ENCODE results near the gene PRKCA. TPM values are rescaled to one million over a fixed set of nuclear protein-coding genes. Genes with fewer than 3 reads are reported as not detected.

Gene PRKCA
- total and polyA plus RNA-seq, 9 donors: 9.1 to 67.6 (median 37.2) TPM

DNA sequence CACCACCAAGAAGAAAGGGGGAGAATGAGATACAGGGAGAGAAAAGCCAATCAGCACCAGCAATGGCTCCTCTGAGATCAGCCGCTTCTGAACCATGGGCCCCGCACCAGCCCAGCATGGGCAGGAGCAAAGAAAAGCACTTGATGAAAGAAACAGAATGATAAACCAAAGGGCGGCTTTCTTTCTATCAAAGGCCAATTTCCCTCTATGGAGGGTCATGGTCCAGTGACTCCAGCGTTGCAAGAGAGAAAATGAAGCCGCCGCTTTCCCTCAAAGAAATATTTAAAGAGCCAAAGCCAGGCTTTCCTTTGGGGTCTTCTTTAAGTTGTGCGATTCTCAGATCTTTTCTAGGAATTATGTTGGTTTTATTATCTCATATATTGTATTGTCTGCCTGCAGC is 447.7 kb downstream of the PRKCA start:
- no peaks in the 10 kb centered on the region for H3K36me3 ChIP-seq
- no peak overlapping the region for H3K4me3 ChIP-seq
- H3K4me1 ChIP-seq (ENCODE audit: insufficient read depth): peaks cover 5% of the 10 kb centered on the region
- no peaks in the 10 kb centered on the region for H3K27me3 ChIP-seq
- TF ChIP-seq CTCF (IDR thresholded peaks at IDR 0.05): no peak
- 94 to 98% (median 94%) methylated on average over 7 of the region's 7 CpGs for WGBS, 3 donors
- no peaks in the 10 kb centered on the region for H3K9me3 ChIP-seq
- intact Hi-C loops (cut with DNase I): no loop called here
- no peak overlapping the region for H3K27ac ChIP-seq
- DNase-seq: no peak

DNA sequence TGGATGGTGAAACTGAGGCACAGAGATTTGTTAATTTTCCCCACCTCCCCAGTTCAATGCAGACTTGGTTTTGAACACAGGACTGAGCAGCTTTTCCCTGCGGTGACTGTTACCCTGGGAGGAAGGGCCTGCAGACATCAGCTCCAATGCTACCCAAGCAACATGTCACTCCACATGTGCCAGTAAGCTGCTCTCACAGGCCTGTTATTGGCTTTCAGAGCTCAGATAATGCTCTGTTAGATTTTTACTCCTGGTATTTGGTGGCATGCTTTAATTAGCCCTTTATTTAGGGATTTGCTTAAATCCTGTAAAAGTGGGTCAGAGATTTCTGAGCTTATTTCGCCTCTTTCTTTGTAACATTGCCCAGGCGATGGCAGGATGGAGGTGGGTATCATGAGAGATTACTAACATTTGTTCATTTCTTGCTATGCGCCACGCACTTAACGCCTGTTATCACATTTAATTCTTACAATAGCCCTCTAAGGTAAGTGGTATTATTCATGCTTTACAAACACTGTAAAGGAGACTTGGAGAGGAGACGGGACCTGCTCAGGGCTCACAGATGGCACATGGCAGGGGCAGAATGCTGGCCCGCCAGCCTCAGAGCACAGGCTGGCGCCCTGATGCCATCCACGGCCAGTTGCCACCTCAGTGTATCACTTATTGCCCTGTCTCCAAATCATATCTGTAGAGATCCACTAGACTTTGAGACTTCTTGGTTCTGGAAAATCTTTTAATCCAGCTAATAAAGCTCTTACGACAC is 448.5 kb downstream of the PRKCA start:
- Histone ChIP-seq H3K4me3 (no peak overlapping the region), H3K27me3 (no peaks in the 10 kb centered on the region), H3K9me3 (no peaks in the 10 kb centered on the region), H3K4me1 (ENCODE audit: insufficient read depth) (peaks cover 5% of the 10 kb centered on the region), H3K27ac (no peak overlapping the region), H3K36me3 (no peaks in the 10 kb centered on the region)
- 89 to 95% (median 93%) methylated on average over 11 of the region's 11 CpGs for WGBS, 3 donors
- intact Hi-C loops (cut with DNase I): no loop called here
- no peak for DNase-seq
- TF ChIP-seq CTCF (IDR thresholded peaks at IDR 0.05) (no peak), POLR2A (IDR thresholded peaks at IDR 0.05) (no peak), EP300 (IDR thresholded peaks at IDR 0.05) (no peak)

DNA sequence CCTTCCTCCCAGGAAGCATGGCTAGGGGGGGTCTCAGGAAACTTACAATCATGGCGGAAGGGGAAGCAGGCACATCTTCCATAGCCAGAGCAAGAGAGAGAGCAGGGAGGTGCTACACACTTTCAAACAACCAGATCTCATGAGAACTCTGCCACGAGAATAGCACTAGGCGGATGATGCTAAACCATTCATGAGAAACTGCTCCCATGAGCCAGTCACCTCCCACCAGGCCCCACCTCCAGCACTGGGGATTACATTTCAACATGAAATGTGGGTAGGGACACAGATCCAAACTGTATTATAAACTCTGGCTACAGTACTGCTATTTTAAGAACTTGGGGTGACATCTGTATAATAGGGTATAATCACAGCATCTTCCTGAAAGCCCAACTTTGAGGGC is 449.4 kb downstream of the PRKCA start:
- no peak overlapping the region for H3K4me3 ChIP-seq
- H3K36me3 ChIP-seq: no peaks in the 10 kb centered on the region
- intact Hi-C loops (cut with DNase I): no loop called here
- no peak for DNase-seq
- H3K27ac ChIP-seq: no peak overlapping the region
- H3K27me3 ChIP-seq: no peaks in the 10 kb centered on the region
- peaks cover 3% of the 10 kb centered on the region for H3K4me1 ChIP-seq (ENCODE audit: insufficient read depth)
- H3K9me3 ChIP-seq: no peaks in the 10 kb centered on the region
- WGBS, 3 donors: 95 to 100% (median 98%) methylated on average over 3 of the region's 3 CpGs
- TF ChIP-seq POLR2A (IDR thresholded peaks at IDR 0.05) (no peak), EP300 (IDR thresholded peaks at IDR 0.05) (no peak), CTCF (IDR thresholded peaks at IDR 0.05) (no peak)

GRCh38 chr17:66752411-66752810 is 450.0 kb downstream of the PRKCA start:
- Histone ChIP-seq H3K36me3 (no peaks in the 10 kb centered on the region), H3K9me3 (no peaks in the 10 kb centered on the region)
- intact Hi-C loops (cut with DNase I): no loop called here

More at GRCh38 chr17:66752411-66752810, 450.0 kb downstream of the PRKCA start:
- DNase-seq: no peak
- WGBS, 3 donors: 80 to 96% (median 82%) methylated on average over 3 of the region's 3 CpGs
- no peak overlapping the region for H3K27ac ChIP-seq
- TF ChIP-seq CTCF (IDR thresholded peaks at IDR 0.05) (no peak), POLR2A (IDR thresholded peaks at IDR 0.05) (no peak), EP300 (IDR thresholded peaks at IDR 0.05) (no peak)
- H3K4me1 ChIP-seq (ENCODE audit: insufficient read depth): no peaks in the 10 kb centered on the region
- no peak overlapping the region for H3K4me3 ChIP-seq
- no peaks in the 10 kb centered on the region for H3K27me3 ChIP-seq

Data from ovary (tissue), 9 donors.